GM21619 (cell line): Measurements from ENCODE around the gene ZNF580.
A peak's percentile ranks its signal among the peaks of the same experiment; 100 is the strongest.

ENCODE experiments used
- ATAC-seq: cut with Tn5 transposase; IDR thresholded peaks from one replicate; pipeline ENCODE4 v1.9.1; 2021; ENCODE audit not compliant: unreplicated experiment

The ZNF580 gene

DNA sequence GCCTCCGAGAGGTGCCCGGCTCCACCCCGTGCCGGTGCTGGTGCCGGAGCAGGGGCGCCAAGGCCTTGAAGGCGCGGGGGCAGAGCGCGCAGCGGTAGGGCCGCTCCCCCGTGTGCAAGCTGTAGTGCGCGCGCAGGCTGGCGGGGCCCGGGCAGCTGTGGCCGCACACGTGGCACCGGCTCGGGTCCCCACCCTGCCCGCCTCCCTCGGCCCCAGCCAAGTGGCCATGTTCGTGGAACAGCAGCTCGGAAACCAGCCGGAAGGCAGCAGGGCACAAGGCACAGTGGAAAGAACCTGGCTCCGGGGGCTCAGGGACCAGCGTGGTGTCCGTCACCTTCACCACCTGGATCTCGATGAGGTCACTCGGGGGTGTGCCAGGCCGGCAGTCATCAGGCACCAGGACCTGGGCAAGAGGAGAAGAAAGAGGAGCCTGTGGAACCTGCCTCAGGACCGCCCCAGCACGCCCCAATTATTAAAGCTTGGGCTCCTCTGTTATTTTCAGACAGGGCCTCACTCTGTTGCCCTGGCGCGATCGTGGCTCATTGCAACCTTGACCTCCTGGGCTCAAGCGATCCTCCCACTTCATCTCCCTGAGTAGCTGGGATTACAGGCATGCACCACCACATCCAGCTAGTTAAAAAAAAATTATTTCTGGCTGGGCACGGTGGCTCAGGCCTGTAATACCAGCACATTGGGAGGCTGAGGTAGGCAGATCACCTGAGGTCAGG is 18.4 kb upstream of the ZNF580 start:
- ATAC-seq: no peak

- no peak for ATAC-seq
Observed at GRCh38 chr19:55623130-55623529, 17.7 kb upstream of the ZNF580 start.

GRCh38 chr19:55623561-55623960 is 17.2 kb upstream of the ZNF580 start:
- no peak for ATAC-seq

GRCh38 chr19:55624109-55625003 is 16.4 kb upstream of the ZNF580 start, which contains the start of gene ZNF784:
ZNF784 (minus strand) TSS chr19:55624566; CDS start chr19:55624561, 5 bp downstream.
- ATAC-seq: peak; percentile 52

- ATAC-seq: no peak
Observed at GRCh38 chr19:55625004-55625326, 15.8 kb upstream of the ZNF580 start.

DNA sequence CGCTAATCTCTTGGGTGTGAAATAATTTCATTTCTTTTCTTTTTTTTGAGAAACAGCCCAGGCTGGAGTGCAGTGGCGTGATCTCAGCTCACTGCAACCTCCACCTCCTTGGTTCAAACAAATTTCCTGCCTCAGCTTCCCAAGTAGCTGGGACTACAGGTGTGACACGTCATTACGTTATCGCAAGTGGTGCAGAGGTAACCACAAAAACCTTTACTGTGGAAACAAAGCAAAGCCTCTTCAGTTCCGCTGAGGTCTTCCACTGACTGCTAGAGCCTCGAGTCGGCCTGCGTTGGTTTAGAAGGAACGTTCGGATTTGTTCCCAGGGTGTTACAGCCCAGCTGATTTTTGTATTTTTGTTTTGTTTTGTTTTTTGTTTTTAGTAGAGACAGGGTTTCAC is 14.5 kb upstream of the ZNF580 start:
- no peak for ATAC-seq

DNA sequence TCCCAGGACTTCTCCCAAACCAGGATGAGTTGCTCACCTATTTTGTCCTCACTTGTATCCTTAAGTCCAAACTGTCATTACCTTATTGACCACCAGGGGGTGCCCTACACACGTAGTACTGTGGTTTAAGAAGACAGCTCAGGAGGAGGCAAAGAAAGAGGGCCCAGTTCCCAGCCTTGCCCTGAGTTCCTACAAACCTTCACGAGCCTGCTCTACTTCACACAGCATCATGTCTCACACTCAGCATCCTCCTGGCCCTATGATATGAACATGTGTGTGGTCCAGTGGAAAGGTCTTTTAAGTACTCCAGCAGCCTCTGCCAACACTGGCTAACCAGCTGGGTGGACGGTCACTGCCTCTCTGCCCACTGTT is 8.4 kb upstream of the ZNF580 start:
- ATAC-seq: no peak

DNA sequence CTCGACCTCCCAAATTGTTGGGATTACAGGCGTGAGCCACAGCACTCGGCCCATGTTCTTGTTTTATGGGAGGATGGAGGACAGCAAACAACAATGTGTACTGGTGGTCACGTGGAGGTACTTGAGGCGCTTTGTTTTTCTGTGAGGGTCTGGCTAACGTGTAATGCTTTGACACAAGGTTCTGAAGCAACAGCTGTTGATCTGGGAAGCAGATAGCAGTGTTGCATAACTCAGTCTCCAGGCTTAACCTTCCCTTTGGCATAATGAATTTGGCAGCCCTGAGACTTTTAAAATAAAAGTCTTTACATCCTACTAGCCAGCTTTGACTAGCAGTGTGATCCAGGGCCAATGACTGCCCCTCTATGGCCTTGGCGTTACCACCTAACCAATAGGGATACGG is 6.9 kb upstream of the ZNF580 start:
- ATAC-seq: no peak

GRCh38 chr19:55635334-55635717 is 5.5 kb upstream of the ZNF580 start:
- ATAC-seq: no peak

GRCh38 chr19:55635856-55636440 is 4.9 kb upstream of the ZNF580 start:
- ATAC-seq: no peak

- ATAC-seq: no peak
Observed at GRCh38 chr19:55636723-55637122, 4.1 kb upstream of the ZNF580 start.

DNA sequence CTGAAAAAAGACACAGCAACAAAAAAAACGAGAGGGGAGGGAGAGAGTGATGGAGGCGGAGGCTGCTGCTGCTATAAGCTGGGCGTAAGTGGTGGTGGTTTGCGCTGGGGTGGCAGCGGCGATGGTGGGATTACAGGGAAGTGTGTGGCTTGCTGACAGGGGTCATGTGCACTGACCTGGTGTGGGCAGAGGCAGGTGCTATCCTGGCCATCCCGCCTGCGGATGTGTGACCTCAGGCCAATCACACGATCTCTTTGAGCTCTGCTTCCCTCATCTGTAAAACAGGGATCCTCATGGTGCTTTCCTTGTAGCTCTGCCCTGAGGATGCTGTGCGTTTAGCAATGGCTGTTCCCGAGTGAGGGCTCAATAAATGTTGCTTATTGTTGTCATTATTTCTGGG is 3.3 kb upstream of the ZNF580 start:
- no peak for ATAC-seq

GRCh38 chr19:55638864-55639359 is 1.9 kb upstream of the ZNF580 start:
- ATAC-seq: no peak

- ATAC-seq: no peak
Observed at GRCh38 chr19:55640043-55640576, 692 bp upstream of the ZNF580 start.

GRCh38 chr19:55641426-55642152 is 787 bp downstream of the ZNF580 start:
- no peak for ATAC-seq

DNA sequence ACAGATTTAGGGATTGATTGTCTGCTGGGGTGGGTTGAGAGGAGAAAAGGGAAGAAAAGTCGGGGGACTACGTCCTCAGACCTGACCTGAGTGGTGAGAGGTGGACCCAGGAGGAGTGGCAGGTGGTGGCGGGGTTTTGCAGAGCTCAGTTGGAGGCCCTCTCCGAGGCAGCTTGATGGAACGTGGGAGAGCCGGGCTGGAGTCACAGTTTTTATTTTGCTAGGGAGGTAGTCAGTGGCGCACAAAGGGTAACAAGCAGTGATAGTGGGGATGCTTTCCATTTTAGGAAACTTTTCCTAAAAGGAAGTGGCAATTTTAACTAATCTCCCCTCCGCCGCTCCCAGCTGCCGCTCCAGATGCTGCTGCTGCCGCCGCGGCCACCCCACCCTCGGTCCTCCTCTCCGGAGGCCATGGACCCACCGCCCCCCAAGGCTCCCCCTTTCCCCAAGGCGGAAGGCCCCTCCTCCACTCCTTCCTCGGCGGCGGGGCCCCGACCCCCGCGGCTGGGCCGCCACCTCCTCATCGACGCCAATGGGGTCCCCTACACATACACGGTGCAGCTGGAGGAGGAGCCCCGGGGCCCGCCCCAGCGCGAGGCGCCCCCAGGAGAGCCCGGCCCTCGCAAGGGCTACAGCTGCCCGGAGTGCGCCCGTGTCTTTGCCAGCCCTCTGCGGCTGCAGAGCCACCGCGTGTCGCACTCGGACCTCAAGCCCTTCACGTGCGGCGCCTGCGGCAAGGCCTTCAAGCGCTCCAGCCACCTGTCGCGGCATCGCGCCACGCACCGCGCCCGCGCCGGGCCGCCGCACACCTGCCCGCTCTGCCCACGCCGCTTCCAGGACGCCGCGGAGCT is 1.6 kb downstream of the ZNF580 start:
- ATAC-seq: no peak

DNA sequence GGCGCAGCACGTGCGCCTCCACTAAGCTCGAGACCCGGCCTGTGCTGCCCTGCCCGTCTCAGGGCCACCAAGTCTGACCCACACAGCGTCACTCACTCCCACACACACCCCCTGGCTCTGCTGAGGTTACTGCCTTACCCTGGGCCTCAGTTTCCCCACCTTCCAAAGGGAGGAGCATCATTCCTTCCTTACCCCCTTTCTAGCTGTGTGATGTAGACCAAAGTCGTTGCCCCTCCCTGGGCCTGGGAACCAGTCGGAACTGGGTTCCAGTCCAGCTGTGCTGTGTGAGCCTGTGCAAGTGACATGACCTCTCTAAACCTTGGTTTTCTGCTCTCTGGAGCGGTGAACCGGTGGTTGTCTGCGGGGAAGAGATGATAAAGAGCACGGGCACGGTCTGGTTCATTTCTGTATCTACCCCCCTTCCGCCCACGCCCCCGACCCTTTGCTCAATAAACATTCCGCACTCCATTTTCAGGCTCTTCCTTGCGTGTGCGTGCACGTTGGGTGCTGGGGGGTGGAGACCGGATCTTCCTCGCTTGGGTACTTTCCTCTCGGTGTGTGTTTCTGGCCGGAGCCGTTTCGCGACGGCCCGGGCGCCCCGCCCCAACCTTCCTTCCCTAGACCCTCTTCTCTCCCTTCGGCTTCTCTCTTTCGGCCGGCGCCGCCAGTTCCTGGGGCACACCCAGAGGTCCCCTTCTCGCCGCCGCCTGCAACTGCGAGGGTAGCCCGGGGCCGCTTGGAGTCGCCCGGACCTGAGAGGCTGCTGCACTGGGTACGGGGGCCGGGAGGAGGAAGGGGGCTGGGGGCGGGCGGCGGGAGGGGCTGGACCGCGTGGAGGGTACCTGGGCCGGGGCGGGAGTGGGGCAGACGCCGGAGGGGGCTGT is 2.4 kb downstream of the ZNF580 start, which contains the start of gene ZNF581:
TSS of gene ZNF581 (plus strand) at position 647 of the 884 bp plus-strand sequence. CDS start 923 bp downstream, outside the sequence.
- no peak for ATAC-seq

- ATAC-seq: no peak
Observed at GRCh38 chr19:55643887-55644176, 3.0 kb downstream of the ZNF580 start.

DNA sequence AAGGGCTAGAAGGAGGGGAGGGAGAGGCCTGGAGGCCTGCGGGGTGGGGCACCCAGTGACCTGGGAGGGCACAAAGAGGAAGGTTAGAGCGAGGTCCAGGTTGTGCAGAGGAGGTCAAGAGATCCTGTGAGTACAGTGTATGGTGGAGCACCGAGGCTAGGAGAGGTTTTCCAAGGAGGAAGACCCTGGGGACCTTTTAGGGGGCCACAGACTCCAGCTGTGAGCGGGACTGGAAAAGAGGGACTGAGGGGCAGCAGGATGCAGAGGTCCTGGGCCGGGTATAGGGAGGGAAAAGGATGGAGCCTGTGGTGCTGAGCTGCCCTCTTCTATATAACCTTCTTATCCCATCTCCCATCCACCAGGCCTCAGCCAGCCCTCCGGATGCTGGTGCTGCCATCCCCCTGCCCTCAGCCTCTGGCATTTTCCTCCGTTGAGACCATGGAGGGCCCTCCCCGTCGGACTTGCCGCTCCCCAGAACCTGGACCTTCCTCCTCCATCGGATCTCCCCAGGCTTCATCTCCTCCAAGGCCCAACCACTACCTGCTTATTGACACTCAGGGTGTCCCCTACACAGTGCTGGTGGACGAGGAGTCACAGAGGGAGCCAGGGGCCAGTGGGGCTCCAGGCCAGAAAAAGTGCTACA is 3.5 kb downstream of the ZNF580 start:
- no peak for ATAC-seq
